ENCODE results near the gene RAPGEF6.
"Not testable (repeated sequence)": the region's sequence is repeated elsewhere in the genome, so short reads cannot be mapped to it uniquely, and the experiment has no call there.

Gene RAPGEF6

DNA sequence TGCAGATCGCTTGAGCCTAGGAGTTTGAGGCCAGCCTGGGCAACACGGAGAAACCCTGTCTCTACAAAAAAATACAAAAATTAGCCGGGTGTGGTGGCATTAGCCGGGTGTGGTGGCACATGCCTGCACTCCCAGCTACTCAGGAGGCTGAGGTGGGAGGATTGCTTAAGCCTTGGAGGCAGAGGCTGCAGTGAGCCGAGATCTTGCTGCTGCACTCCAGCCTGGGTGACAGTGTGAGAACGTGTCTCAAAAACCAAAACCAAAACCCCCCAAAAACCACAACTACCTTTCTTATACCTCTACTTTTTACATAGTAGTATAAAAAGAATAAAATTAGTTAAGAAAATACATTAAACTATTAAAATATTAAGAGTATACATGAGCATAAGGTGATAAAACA lies 121.2 kb downstream of the RAPGEF6 start:
- H3K4me1 ChIP-seq (ENCODE audit: insufficient read depth, low read length), result no peaks in the 10 kb centered on the region
- no peak overlapping the region for H3K27ac ChIP-seq (ENCODE audit: low read depth, low read length)
- no peak overlapping the region for H3K9ac ChIP-seq (ENCODE audit: low read length)
- no peaks in the 10 kb centered on the region for H3K9me3 ChIP-seq (ENCODE audit: low read length)
- H3K27me3 ChIP-seq (ENCODE audit: control insufficient read depth in 1 of 2, insufficient read depth in 2 of 2, low read length in 2 of 2), result no peaks in the 10 kb centered on the region
- no peak overlapping the region for H3K4me3 ChIP-seq (ENCODE audit: low read depth in 1 of 2, low read length in 2 of 2)
- H3K36me3 ChIP-seq (ENCODE audit: insufficient read depth, low read length), result no peaks in the 10 kb centered on the region

DNA sequence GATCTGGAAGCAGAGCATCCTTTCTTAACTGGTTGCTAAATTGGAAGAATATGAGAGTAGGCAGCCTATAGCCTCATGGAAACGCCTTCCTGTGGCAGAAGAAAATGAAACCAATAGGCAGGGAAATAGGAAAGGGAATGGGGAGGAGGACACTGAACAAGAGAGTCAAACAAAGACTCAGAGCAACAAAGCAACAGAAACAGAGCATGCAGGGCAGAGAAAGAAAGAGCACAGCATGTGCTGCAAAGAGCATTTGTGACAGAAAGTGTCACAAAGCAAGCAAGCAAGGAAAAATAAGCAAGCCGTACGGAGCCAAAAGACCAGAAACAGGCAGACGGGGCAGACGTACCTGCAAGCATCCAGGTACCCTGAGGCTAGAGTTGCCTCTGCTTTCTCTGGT lies 123.1 kb downstream of the RAPGEF6 start:
- Histone ChIP-seq H3K4me1 (ENCODE audit: insufficient read depth, low read length) (no peaks in the 10 kb centered on the region), H3K27ac (ENCODE audit: low read depth, low read length) (no peak overlapping the region), H3K9me3 (ENCODE audit: low read length) (no peaks in the 10 kb centered on the region), H3K27me3 (ENCODE audit: control insufficient read depth in 1 of 2, insufficient read depth in 2 of 2, low read length in 2 of 2) (no peaks in the 10 kb centered on the region), H3K36me3 (ENCODE audit: insufficient read depth, low read length) (no peaks in the 10 kb centered on the region), H3K4me3 (ENCODE audit: low read depth in 1 of 2, low read length in 2 of 2) (no peak overlapping the region), H3K9ac (ENCODE audit: low read length) (no peak overlapping the region)

DNA sequence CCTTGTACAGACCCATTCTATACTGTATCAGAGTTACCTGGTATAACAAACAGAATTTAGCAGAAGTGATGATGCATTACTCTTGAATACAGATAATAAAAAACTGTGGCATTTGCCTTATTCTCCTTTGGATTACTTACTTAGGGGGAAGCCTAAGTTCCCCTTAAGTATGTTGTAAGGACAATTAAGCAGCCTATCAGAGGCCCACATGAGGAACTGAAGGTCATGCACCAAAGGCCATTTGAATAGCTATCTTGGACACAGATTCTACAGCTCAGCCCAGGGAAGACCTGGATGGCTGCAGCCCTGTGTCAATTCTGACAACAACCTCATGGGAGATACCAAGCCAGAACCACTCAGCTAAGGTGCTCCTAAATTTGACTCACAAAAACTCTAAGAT lies 125.2 kb downstream of the RAPGEF6 start:
- no peaks in the 10 kb centered on the region for H3K4me1 ChIP-seq (ENCODE audit: insufficient read depth, low read length)
- H3K36me3 ChIP-seq (ENCODE audit: insufficient read depth, low read length), result no peaks in the 10 kb centered on the region
- H3K9me3 ChIP-seq (ENCODE audit: low read length), result no peaks in the 10 kb centered on the region
- no peak overlapping the region for H3K9ac ChIP-seq (ENCODE audit: low read length)
- H3K27me3 ChIP-seq (ENCODE audit: control insufficient read depth in 1 of 2, insufficient read depth in 2 of 2, low read length in 2 of 2), result no peaks in the 10 kb centered on the region
- H3K4me3 ChIP-seq (ENCODE audit: low read depth in 1 of 2, low read length in 2 of 2), result no peak overlapping the region
- H3K27ac ChIP-seq (ENCODE audit: low read depth, low read length), result no peak overlapping the region

DNA sequence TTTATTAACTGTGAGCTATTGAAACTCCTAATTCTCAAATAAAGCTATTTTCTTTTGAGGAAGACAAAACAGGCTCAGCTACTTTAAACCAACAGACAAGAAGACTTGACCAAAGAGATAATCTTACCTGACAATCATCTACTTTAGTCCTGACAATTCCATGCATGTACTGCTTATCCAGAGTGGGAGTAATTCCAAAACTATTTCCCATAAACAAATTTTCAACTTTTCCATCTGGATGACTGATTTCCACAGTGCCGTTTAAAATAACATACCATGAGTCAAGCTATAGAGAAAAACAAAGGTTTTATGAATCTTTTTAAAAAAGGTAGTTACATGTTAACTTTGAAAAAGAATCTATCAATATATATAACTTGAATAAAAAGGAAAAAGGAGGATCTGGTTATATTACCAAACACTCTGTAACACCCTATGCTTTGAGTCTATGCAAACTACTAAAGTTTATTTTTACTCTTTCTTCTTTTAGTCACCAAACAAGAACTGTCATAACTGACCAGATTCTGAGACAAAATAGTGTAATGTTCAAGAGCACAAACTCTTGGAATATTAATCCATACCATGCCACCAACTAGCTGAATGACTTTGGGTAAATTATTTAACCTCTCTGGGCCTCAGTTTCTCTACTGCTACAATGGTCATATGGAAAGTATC lies 129.7 kb downstream of the RAPGEF6 start:
- Histone ChIP-seq H3K9ac (ENCODE audit: low read length) (no peak overlapping the region), H3K27me3 (ENCODE audit: control insufficient read depth in 1 of 2, insufficient read depth in 2 of 2, low read length in 2 of 2) (no peaks in the 10 kb centered on the region), H3K4me1 (ENCODE audit: insufficient read depth, low read length) (no peaks in the 10 kb centered on the region), H3K36me3 (ENCODE audit: insufficient read depth, low read length) (no peaks in the 10 kb centered on the region), H3K4me3 (ENCODE audit: low read depth in 1 of 2, low read length in 2 of 2) (no peak overlapping the region), H3K9me3 (ENCODE audit: low read length) (no peaks in the 10 kb centered on the region), H3K27ac (ENCODE audit: low read depth, low read length) (no peak overlapping the region)

DNA sequence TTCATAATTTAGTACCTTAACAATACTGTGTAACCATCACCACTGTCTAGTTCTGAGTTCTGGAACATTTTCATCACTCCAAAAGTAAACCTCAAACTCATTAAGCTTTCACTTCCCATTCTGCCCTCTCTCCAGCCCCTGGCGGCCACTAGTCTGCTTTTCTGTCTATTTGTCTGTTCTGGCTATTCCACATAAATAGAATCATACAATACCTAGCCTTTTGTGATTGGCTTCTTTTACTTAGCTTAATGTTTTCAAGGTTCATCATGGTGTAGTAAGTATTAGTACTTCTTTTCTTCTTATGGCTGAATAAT lies 138.7 kb downstream of the RAPGEF6 start:
- H3K9me3 ChIP-seq (ENCODE audit: low read length), result no peaks in the 10 kb centered on the region
- peaks cover 29% of the 10 kb centered on the region for H3K36me3 ChIP-seq (ENCODE audit: insufficient read depth, low read length)
- no peak overlapping the region for H3K9ac ChIP-seq (ENCODE audit: low read length)
- no peak overlapping the region for H3K4me3 ChIP-seq (ENCODE audit: low read depth in 1 of 2, low read length in 2 of 2)
- H3K4me1 ChIP-seq (ENCODE audit: insufficient read depth, low read length), result no peaks in the 10 kb centered on the region
- no peak overlapping the region for H3K27ac ChIP-seq (ENCODE audit: low read depth, low read length)
- no peaks in the 10 kb centered on the region for H3K27me3 ChIP-seq (ENCODE audit: control insufficient read depth in 1 of 2, insufficient read depth in 2 of 2, low read length in 2 of 2)

DNA sequence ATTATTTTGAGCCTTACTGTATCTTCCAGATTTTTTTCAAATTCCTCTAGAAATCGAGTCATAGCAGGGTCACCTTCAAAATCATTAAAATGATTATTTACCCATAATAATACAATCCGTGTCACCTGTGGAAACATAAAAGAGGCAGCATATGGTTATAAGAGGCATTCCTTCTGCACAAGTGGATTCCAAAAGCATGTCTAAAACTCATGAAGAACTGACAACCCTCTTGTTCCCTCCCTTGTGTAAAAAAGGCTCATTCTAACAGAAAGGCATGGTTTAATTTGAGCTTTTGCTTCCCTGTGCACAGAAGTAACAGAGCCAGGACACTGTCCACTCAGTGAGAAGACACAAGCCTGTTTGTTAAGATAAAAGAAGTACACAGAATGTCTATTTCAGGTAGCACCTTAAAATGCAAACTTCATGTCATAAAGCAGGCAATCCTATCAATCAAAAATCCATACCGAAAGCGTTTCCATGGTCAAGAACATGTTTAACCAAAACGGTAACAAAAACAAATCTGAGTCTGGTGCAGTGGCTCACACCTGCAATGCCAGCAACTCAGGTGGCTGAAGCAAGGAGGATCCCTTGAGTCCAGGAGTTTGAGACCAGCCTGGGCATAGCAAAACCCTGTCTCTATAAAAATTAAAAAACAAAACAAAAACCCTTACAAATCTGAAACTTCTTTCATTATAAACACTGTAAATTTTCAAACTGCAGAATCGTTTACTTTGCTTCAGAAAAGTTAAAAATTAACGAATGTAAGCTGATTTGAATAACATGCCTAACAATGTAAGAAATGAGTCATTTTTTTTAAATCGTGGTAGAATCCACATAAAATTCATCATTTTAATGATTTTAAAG lies 139.3 kb downstream of the RAPGEF6 start:
- Histone ChIP-seq H3K27ac (ENCODE audit: low read depth, low read length) (no peak overlapping the region), H3K4me3 (ENCODE audit: low read depth in 1 of 2, low read length in 2 of 2) (no peak overlapping the region), H3K27me3 (ENCODE audit: control insufficient read depth in 1 of 2, insufficient read depth in 2 of 2, low read length in 2 of 2) (no peaks in the 10 kb centered on the region), H3K4me1 (ENCODE audit: insufficient read depth, low read length) (no peaks in the 10 kb centered on the region), H3K9me3 (ENCODE audit: low read length) (no peaks in the 10 kb centered on the region), H3K9ac (ENCODE audit: low read length) (no peak overlapping the region), H3K36me3 (ENCODE audit: insufficient read depth, low read length) (peaks cover 31% of the 10 kb centered on the region)

GRCh38 chr5:131491749-131492148 lies 143.3 kb downstream of the RAPGEF6 start:
- Histone ChIP-seq H3K9ac (ENCODE audit: low read length) (no peak overlapping the region), H3K4me1 (ENCODE audit: insufficient read depth, low read length) (no peaks in the 10 kb centered on the region), H3K4me3 (ENCODE audit: low read depth in 1 of 2, low read length in 2 of 2) (no peak overlapping the region), H3K36me3 (ENCODE audit: insufficient read depth, low read length) (peaks cover 28% of the 10 kb centered on the region), H3K27ac (ENCODE audit: low read depth, low read length) (no peak overlapping the region), H3K27me3 (ENCODE audit: control insufficient read depth in 1 of 2, insufficient read depth in 2 of 2, low read length in 2 of 2) (no peaks in the 10 kb centered on the region), H3K9me3 (ENCODE audit: low read length) (no peaks in the 10 kb centered on the region)

GRCh38 chr5:131488463-131488862 lies 146.6 kb downstream of the RAPGEF6 start:
- H3K27ac ChIP-seq (ENCODE audit: low read depth, low read length), result no peak overlapping the region
- H3K27me3 ChIP-seq (ENCODE audit: control insufficient read depth in 1 of 2, insufficient read depth in 2 of 2, low read length in 2 of 2), result no peaks in the 10 kb centered on the region
- H3K4me1 ChIP-seq (ENCODE audit: insufficient read depth, low read length), result no peaks in the 10 kb centered on the region
- no peak overlapping the region for H3K4me3 ChIP-seq (ENCODE audit: low read depth in 1 of 2, low read length in 2 of 2)
- no peak overlapping the region for H3K9ac ChIP-seq (ENCODE audit: low read length)
- peaks cover 14% of the 10 kb centered on the region for H3K36me3 ChIP-seq (ENCODE audit: insufficient read depth, low read length)
- H3K9me3 ChIP-seq (ENCODE audit: low read length), result no peaks in the 10 kb centered on the region

- H3K4me1 ChIP-seq (ENCODE audit: insufficient read depth, low read length); H3K9ac ChIP-seq (ENCODE audit: low read length); H3K27me3 ChIP-seq (ENCODE audit: control insufficient read depth in 1 of 2, insufficient read depth in 2 of 2, low read length in 2 of 2); H3K27ac ChIP-seq (ENCODE audit: low read depth, low read length); H3K9me3 ChIP-seq (ENCODE audit: low read length); H3K4me3 ChIP-seq (ENCODE audit: low read depth in 1 of 2, low read length in 2 of 2): not testable (repeated sequence)
- peaks cover 14% of the 10 kb centered on the region for H3K36me3 ChIP-seq (ENCODE audit: insufficient read depth, low read length)
These were observed 147.7 kb downstream of the RAPGEF6 start for GRCh38 chr5:131487371-131487770.

DNA sequence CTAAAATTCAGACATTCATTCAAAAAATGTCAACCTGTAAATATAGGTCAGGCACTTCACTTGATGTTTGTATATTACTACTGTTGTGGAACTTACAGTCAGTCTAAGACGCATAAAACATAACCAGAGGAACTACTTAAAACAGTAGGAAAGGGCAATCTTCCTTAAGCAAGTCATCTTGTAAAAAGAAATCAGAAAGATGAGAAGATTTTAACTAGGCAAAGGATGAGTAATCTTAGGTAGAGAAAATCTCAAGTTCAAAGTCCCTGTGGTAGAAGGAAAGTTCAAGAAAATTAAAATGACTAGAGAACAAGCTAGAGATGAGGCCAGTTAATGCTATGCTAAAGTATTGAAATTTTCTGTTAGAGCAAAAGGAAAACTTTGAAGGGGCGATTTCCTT lies 152.4 kb downstream of the RAPGEF6 start:
- Histone ChIP-seq H3K36me3 (ENCODE audit: insufficient read depth, low read length) (no peaks in the 10 kb centered on the region), H3K4me1 (ENCODE audit: insufficient read depth, low read length) (no peaks in the 10 kb centered on the region), H3K9me3 (ENCODE audit: low read length) (no peaks in the 10 kb centered on the region), H3K9ac (ENCODE audit: low read length) (no peak overlapping the region), H3K27me3 (ENCODE audit: control insufficient read depth in 1 of 2, insufficient read depth in 2 of 2, low read length in 2 of 2) (no peaks in the 10 kb centered on the region), H3K27ac (ENCODE audit: low read depth, low read length) (no peak overlapping the region), H3K4me3 (ENCODE audit: low read depth in 1 of 2, low read length in 2 of 2) (no peak overlapping the region)

- H3K4me1 ChIP-seq (ENCODE audit: insufficient read depth, low read length), result no peaks in the 10 kb centered on the region
- no peaks in the 10 kb centered on the region for H3K9me3 ChIP-seq (ENCODE audit: low read length)
- H3K9ac ChIP-seq (ENCODE audit: low read length), result no peak overlapping the region
- H3K4me3 ChIP-seq (ENCODE audit: low read depth in 1 of 2, low read length in 2 of 2), result no peak overlapping the region
- H3K27me3 ChIP-seq (ENCODE audit: control insufficient read depth in 1 of 2, insufficient read depth in 2 of 2, low read length in 2 of 2), result no peaks in the 10 kb centered on the region
- H3K27ac ChIP-seq (ENCODE audit: low read depth, low read length), result no peak overlapping the region
- no peaks in the 10 kb centered on the region for H3K36me3 ChIP-seq (ENCODE audit: insufficient read depth, low read length)
These were observed 153.5 kb downstream of the RAPGEF6 start for GRCh38 chr5:131481569-131481968.

- Histone ChIP-seq H3K27me3 (ENCODE audit: control insufficient read depth in 1 of 2, insufficient read depth in 2 of 2, low read length in 2 of 2) (no peaks in the 10 kb centered on the region), H3K27ac (ENCODE audit: low read depth, low read length) (no peak overlapping the region), H3K9me3 (ENCODE audit: low read length) (no peaks in the 10 kb centered on the region), H3K4me3 (ENCODE audit: low read depth in 1 of 2, low read length in 2 of 2) (no peak overlapping the region), H3K4me1 (ENCODE audit: insufficient read depth, low read length) (no peaks in the 10 kb centered on the region), H3K36me3 (ENCODE audit: insufficient read depth, low read length) (no peaks in the 10 kb centered on the region), H3K9ac (ENCODE audit: low read length) (no peak overlapping the region)
These were observed 159.5 kb downstream of the RAPGEF6 start for GRCh38 chr5:131475541-131475941.
